ENCODE data around the gene DAP. TPM values are rescaled to one million over a fixed set of nuclear protein-coding genes. Genes with fewer than 3 reads are reported as not detected.
A peak's percentile ranks its signal among the peaks of the same experiment; 100 is the strongest.

The DAP gene
- polyA plus RNA-seq, 3 donors, result 60.9 to 69.0 (median 62.3) TPM

GRCh38 chr5:10711562-10711961, 49.5 kb downstream of the DAP start:
- Mint-ChIP-seq H3K27me3 (ENCODE audit: low read depth in 3 of 3) (peaks cover 0 to 3% (median 0%) of the 10 kb centered on the region in 3 donors), H3K4me1 (peaks cover 10% of the 10 kb centered on the region), H3K36me3 (peaks cover 59 to 60% of the 10 kb centered on the region in 2 donors), H3K9me3 (no peaks in the 10 kb centered on the region), H3K27ac (peak overlapping the region in 4 of 7 donors; percentile 27 to 85 (median 66)), H3K4me3 (no peak overlapping the region)
- Histone ChIP-seq H3K27ac (ENCODE audit: low read depth in 1 of 2, low read length in 2 of 2) (peak overlapping the region in 1 of 2 donors; percentile 49), H2AFZ (ENCODE audit: insufficient read depth, low read depth, low read length, poor library complexity, severe bottlenecking) (no peak overlapping the region), H3K4me3 (replicated peaks in 1 of 3; ENCODE audit: low read depth in 2 of 3, low read length in 3 of 3) (no peak overlapping the region), H3K79me2 (ENCODE audit: insufficient read depth, low read length) (peaks cover 80% of the 10 kb centered on the region), H3K9ac (ENCODE audit: insufficient read depth, low read length, poor library complexity, severe bottlenecking) (no peak overlapping the region), H3K27me3 (ENCODE audit: control insufficient read depth in 2 of 2, insufficient read depth in 2 of 2, low read length in 2 of 2) (no peaks in the 10 kb centered on the region), H4K20me1 (ENCODE audit: insufficient read depth, low read length) (peaks cover 80% of the 10 kb centered on the region), H3K9me3 (replicated peaks in 1 of 2; ENCODE audit: control insufficient read depth in 1 of 2, insufficient read depth in 1 of 2, low read length in 2 of 2) (no peaks in the 10 kb centered on the region), H3K4me2 (replicated peaks; ENCODE audit: extremely low read depth, low read length, poor library complexity, severe bottlenecking) (no peak overlapping the region), H3K36me3 (replicated peaks in 1 of 2; ENCODE audit: control insufficient read depth in 1 of 2, insufficient read depth in 2 of 2, low read length in 2 of 2) (peaks cover 17 to 89% of the 10 kb centered on the region in 2 donors), H3K4me1 (ENCODE audit: control insufficient read depth in 1 of 2, insufficient read depth in 2 of 2, low read length in 2 of 2) (peaks cover 0 to 10% of the 10 kb centered on the region in 2 donors)
- DNase-seq, result no peak
- WGBS (ENCODE audit: insufficient coverage), result 72% methylated on average over 5 of the region's 6 CpGs
- intact Hi-C loops (cut with micrococcal nuclease), result no loop called here
- TF ChIP-seq CTCF (IDR thresholded peaks at IDR 0.05), result no peak

GRCh38 chr5:10710513-10711128, 50.4 kb downstream of the DAP start:
- peak overlapping the region in 1 of 2 donors; percentile 49 for H3K27ac ChIP-seq (ENCODE audit: low read depth in 1 of 2, low read length in 2 of 2)
- peaks cover 2 to 15% of the 10 kb centered on the region in 2 donors for H3K4me1 ChIP-seq (ENCODE audit: control insufficient read depth in 1 of 2, insufficient read depth in 2 of 2, low read length in 2 of 2)
- Mint-ChIP-seq H3K4me3 (no peak overlapping the region), H3K36me3 (peaks cover 54 to 55% of the 10 kb centered on the region in 2 donors), H3K27me3 (ENCODE audit: low read depth in 3 of 3) (peaks cover 0 to 3% (median 0%) of the 10 kb centered on the region in 3 donors), H3K4me1 (peaks cover 16% of the 10 kb centered on the region), H3K27ac (peak overlapping the region in 3 of 7 donors; percentile 15 to 78 (median 66)), H3K9me3 (peaks cover 0 to 2% (median 0%) of the 10 kb centered on the region in 7 donors)
- H3K79me2 ChIP-seq (ENCODE audit: insufficient read depth, low read length), result peaks cover 83% of the 10 kb centered on the region
- intact Hi-C loops (cut with micrococcal nuclease), result no loop called here
- no peaks in the 10 kb centered on the region for H3K9me3 ChIP-seq (replicated peaks in 1 of 2; ENCODE audit: control insufficient read depth in 1 of 2, insufficient read depth in 1 of 2, low read length in 2 of 2)
- H2AFZ ChIP-seq (ENCODE audit: insufficient read depth, low read depth, low read length, poor library complexity, severe bottlenecking), result no peak overlapping the region
- H3K9ac ChIP-seq (ENCODE audit: insufficient read depth, low read length, poor library complexity, severe bottlenecking), result no peak overlapping the region
- H4K20me1 ChIP-seq (ENCODE audit: insufficient read depth, low read length), result peaks cover 87% of the 10 kb centered on the region
- no peak overlapping the region for H3K4me2 ChIP-seq (replicated peaks; ENCODE audit: extremely low read depth, low read length, poor library complexity, severe bottlenecking)
- no peak for TF ChIP-seq CTCF (IDR thresholded peaks at IDR 0.05)
- no peak overlapping the region for H3K4me3 ChIP-seq (replicated peaks in 1 of 3; ENCODE audit: low read depth in 2 of 3, low read length in 3 of 3)
- no peaks in the 10 kb centered on the region for H3K27me3 ChIP-seq (ENCODE audit: control insufficient read depth in 2 of 2, insufficient read depth in 2 of 2, low read length in 2 of 2)
- H3K36me3 ChIP-seq (replicated peaks in 1 of 2; ENCODE audit: control insufficient read depth in 1 of 2, insufficient read depth in 2 of 2, low read length in 2 of 2), result peaks cover 17 to 81% of the 10 kb centered on the region in 2 donors
- DNase-seq, result no peak
- WGBS (ENCODE audit: insufficient coverage), result 99% methylated on average over 10 of the region's 10 CpGs
